Uterus (tissue), 2 donors: Measurements from ENCODE around the gene IKZF3.

Experiments
- POLR2A ChIP-seq, 2 donors: fragments of 450-650 bp; IDR thresholded peaks; one replicate each; pipeline ENCODE4 v1.6.1; 2016; ENCODE audit warnings: antibody characterized with exemption in 2 of 2, mild to moderate bottlenecking in 1 of 2, moderate library complexity in 1 of 2
- TF ChIP-seq, protein P1 (sequence below), 4 experiments: fragments of 200-600 bp in 2 of 4; fragments of 450-650 bp in 2 of 4; sonication (generic) in 2 of 4; IDR thresholded peaks; one replicate each; pipeline ENCODE4 v1.5.1; 2016 to 2019; ENCODE audit warnings: antibody characterized with exemption in 4 of 4, mild to moderate bottlenecking in 2 of 4, moderate library complexity in 1 of 4

- TF ChIP-seq, protein P1, sequence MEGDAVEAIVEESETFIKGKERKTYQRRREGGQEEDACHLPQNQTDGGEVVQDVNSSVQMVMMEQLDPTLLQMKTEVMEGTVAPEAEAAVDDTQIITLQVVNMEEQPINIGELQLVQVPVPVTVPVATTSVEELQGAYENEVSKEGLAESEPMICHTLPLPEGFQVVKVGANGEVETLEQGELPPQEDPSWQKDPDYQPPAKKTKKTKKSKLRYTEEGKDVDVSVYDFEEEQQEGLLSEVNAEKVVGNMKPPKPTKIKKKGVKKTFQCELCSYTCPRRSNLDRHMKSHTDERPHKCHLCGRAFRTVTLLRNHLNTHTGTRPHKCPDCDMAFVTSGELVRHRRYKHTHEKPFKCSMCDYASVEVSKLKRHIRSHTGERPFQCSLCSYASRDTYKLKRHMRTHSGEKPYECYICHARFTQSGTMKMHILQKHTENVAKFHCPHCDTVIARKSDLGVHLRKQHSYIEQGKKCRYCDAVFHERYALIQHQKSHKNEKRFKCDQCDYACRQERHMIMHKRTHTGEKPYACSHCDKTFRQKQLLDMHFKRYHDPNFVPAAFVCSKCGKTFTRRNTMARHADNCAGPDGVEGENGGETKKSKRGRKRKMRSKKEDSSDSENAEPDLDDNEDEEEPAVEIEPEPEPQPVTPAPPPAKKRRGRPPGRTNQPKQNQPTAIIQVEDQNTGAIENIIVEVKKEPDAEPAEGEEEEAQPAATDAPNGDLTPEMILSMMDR (IDR thresholded peaks at IDR 0.05), result no peak
- no peak for TF ChIP-seq POLR2A (IDR thresholded peaks at IDR 0.05)
These were observed 70.7 kb downstream of the IKZF3 start for GRCh38 chr17:39793301-39793872.
